ENCODE results near the gene C22orf23.

Gene C22orf23

DNA sequence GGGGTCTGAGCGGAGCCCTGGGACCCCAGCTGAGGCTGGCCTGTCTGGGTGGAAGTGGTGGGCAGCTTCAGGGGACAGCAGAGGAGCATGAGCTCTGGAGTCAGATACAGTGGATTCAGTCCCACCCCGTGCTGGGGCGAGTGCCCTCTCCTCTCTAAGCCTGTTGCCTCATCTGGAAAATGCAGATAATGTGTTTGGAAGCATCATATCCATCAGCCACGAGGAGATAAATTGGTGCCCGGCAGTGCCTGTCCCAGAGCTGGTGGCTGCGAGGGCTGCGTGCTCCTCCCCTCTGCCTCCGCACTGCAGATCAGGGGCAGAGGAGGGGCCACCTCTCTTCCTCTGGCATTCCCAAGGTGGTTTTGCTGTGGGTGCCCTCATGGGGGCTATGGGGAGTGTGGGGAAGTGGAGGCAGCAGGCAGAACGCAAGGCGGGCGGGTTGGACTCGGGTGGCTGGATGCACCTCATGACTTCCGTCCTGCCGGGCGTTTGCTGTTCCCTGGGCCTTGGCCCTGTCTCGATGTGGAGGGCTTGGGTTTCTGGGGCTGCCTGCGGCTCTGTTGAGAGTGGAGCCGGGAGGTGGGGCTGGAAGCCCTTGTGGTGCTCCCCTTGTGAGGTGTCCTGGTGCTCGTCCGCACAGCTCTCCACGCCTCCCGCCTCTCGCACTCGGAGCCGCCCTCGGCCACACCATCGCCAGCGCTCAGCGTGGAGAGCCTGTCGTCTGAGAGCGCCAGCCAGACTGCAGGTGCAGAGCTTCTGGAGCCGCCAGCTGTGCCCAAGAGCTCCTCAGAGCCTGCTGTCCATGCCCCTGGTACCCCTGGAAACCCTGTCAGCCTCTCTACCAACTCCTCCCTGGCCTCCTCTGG, 26.4 kb downstream of the C22orf23 start:
- H3K4me3 ChIP-seq (replicated peaks; ENCODE audit: low read depth, low read length): no peak overlapping the region
- H3K36me3 ChIP-seq (ENCODE audit: control insufficient read depth, insufficient read depth, low read length): peaks cover 15% of the 10 kb centered on the region
- TF ChIP-seq, protein P1, sequence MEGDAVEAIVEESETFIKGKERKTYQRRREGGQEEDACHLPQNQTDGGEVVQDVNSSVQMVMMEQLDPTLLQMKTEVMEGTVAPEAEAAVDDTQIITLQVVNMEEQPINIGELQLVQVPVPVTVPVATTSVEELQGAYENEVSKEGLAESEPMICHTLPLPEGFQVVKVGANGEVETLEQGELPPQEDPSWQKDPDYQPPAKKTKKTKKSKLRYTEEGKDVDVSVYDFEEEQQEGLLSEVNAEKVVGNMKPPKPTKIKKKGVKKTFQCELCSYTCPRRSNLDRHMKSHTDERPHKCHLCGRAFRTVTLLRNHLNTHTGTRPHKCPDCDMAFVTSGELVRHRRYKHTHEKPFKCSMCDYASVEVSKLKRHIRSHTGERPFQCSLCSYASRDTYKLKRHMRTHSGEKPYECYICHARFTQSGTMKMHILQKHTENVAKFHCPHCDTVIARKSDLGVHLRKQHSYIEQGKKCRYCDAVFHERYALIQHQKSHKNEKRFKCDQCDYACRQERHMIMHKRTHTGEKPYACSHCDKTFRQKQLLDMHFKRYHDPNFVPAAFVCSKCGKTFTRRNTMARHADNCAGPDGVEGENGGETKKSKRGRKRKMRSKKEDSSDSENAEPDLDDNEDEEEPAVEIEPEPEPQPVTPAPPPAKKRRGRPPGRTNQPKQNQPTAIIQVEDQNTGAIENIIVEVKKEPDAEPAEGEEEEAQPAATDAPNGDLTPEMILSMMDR (IDR thresholded peaks at IDR 0.05; ENCODE audit: insufficient read depth, low read length, poor library complexity, severe bottlenecking): no peak
- DNase-seq (ENCODE audit: extremely low read depth, insufficient read length): no peak
- no peaks in the 10 kb centered on the region for H3K27me3 ChIP-seq (replicated peaks; ENCODE audit: control insufficient read depth, insufficient read depth, low read length)

DNA sequence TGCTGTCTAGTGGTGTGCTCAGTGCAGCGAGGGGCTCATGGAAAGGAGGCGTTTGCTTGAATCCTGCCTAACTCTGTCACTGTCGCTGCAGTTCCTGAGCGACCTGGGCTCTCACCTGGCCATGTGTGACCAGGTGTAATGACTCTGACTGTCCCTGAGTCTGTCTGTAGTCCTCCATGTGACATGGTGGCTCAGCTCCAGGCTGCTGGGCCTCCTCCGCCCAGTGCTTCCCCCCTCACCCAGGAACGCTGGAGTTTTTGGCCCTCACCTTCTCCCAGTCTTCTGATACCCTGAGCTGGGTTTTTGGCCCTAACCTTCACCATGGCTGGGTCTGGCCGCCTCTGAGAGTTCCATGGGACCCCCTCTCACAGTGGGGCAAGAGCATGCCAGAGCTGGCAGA, 27.0 kb downstream of the C22orf23 start:
- no peak overlapping the region for H3K4me3 ChIP-seq (replicated peaks; ENCODE audit: low read depth, low read length)
- peaks cover 15% of the 10 kb centered on the region for H3K36me3 ChIP-seq (ENCODE audit: control insufficient read depth, insufficient read depth, low read length)
- no peak for DNase-seq (ENCODE audit: extremely low read depth, insufficient read length)

DNA sequence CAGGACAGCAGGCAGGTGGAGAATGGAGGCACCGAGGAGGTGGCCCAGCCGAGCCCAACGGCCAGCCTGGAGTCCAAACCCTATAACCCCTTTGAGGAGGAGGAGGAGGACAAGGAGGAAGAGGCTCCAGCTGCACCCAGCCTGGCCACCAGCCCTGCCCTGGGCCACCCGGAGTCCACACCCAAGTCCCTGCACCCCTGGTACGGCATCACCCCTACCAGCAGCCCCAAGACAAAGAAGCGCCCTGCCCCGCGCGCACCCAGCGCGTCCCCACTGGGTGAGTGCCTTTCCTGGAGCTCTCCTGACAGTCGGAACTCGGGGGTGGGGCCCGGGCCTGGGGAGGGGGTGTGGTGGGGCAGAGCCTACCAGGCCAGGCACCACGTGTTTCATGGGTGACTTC, 27.6 kb downstream of the C22orf23 start:
- H3K36me3 ChIP-seq (ENCODE audit: control insufficient read depth, insufficient read depth, low read length): peaks cover 15% of the 10 kb centered on the region
- H3K27me3 ChIP-seq (replicated peaks; ENCODE audit: control insufficient read depth, insufficient read depth, low read length): no peaks in the 10 kb centered on the region
- TF ChIP-seq, protein P1 (IDR thresholded peaks at IDR 0.05; ENCODE audit: insufficient read depth, low read length, poor library complexity, severe bottlenecking): no peak
- no peak overlapping the region for H3K4me3 ChIP-seq (replicated peaks; ENCODE audit: low read depth, low read length)
- no peak for DNase-seq (ENCODE audit: extremely low read depth, insufficient read length)

More for the DNA sequence above, 27.0 kb downstream of the C22orf23 start:
- TF ChIP-seq, protein P1 (IDR thresholded peaks at IDR 0.05; ENCODE audit: insufficient read depth, low read length, poor library complexity, severe bottlenecking): no peak
- no peaks in the 10 kb centered on the region for H3K27me3 ChIP-seq (replicated peaks; ENCODE audit: control insufficient read depth, insufficient read depth, low read length)

DNA sequence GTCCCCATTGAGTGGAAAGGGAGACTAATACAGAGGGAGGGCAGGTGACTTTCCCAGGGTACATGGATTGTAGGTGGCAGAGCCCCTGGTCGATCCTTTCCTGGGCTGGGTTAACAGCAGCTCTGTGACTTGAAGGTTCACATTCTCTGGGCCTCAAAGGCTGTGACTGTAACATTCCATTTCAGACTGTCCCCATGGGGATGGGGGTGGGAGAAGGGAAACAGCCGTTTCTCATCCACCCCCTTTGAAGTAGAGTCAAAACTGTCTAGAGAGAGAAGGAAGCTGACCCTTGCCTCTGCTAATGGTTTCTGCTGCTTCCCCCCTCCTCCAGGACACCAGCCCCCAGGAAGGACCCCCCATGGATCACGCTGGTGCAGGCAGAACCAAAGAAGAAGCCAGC, 28.1 kb downstream of the C22orf23 start:
- TF ChIP-seq, protein P1 (IDR thresholded peaks at IDR 0.05; ENCODE audit: insufficient read depth, low read length, poor library complexity, severe bottlenecking): no peak
- H3K27me3 ChIP-seq (replicated peaks; ENCODE audit: control insufficient read depth, insufficient read depth, low read length): no peaks in the 10 kb centered on the region
- H3K36me3 ChIP-seq (ENCODE audit: control insufficient read depth, insufficient read depth, low read length): peaks cover 15% of the 10 kb centered on the region
- no peak for DNase-seq (ENCODE audit: extremely low read depth, insufficient read length)
- no peak overlapping the region for H3K4me3 ChIP-seq (replicated peaks; ENCODE audit: low read depth, low read length)

DNA sequence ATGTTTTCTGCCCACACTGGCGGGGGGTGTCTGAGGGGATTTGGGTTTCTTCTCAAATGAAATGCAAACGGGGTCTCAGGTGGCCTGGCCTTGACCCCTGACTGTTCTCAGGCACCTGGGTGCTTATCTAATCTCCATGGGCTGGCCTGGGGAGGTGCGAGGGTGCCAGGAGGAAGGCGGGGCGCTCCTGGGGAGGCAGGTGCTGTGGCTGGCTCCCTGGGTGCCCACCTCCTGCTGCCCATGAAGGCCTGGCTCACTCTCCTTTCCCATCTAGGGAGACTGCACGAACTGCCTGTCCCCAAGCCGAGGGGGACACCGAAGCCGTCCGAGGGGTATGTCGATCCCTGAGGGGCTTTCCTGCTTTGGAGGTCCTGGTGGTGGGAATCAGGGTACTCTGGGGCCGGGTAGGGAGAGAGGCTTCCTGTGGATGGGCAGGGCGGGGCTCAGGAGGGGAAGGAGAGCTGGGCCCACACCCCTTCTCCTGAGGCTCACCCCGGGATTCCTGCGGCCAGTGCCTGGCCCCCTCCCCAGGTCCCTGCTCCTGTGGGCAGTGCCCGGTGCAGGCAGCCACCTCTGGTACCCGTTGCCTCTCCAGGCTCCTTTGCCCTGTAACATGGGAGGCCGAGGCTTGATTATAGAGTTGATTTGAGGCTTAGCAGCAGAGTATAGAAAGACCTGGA, 28.9 kb downstream of the C22orf23 start:
- Histone ChIP-seq H3K4me3 (replicated peaks; ENCODE audit: low read depth, low read length) (no peak overlapping the region), H3K27me3 (replicated peaks; ENCODE audit: control insufficient read depth, insufficient read depth, low read length) (no peaks in the 10 kb centered on the region), H3K36me3 (ENCODE audit: control insufficient read depth, insufficient read depth, low read length) (peaks cover 13% of the 10 kb centered on the region)
- DNase-seq (ENCODE audit: extremely low read depth, insufficient read length): no peak
- TF ChIP-seq, protein P1 (IDR thresholded peaks at IDR 0.05; ENCODE audit: insufficient read depth, low read length, poor library complexity, severe bottlenecking): no peak
